Measurements from ENCODE around the gene CNIH4.
"Not testable (repeated sequence)": the region's sequence is repeated elsewhere in the genome, so short reads cannot be mapped to it uniquely, and the experiment has no call there.

The CNIH4 gene

DNA sequence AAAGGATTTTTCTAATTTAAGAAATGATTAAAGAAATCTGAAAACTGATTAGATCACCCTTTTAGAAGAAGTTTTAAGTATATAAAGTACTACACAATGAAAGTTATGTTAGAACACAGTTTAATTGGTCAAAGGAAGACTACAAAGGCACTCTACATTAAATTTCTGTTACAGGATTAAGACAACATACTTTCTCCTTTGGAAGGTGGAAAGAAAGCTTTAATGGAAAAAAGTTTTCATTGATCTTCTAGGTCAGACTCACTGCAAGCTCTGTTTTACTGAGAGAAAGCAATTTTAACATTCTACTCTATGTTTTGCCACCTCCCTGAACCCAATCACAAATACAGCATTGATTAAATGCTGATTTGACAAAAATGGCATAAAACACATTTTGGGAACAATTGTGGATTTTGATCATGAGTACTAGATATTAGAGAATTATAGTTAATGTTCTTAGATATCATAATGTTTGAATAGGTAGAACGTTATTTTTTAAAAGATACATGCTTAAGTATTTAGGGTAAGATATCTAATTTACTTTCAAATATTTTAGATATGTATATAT lies 45.9 kb downstream of the CNIH4 start:
- DNase-seq (ENCODE audit: low spot score): no peak

DNA sequence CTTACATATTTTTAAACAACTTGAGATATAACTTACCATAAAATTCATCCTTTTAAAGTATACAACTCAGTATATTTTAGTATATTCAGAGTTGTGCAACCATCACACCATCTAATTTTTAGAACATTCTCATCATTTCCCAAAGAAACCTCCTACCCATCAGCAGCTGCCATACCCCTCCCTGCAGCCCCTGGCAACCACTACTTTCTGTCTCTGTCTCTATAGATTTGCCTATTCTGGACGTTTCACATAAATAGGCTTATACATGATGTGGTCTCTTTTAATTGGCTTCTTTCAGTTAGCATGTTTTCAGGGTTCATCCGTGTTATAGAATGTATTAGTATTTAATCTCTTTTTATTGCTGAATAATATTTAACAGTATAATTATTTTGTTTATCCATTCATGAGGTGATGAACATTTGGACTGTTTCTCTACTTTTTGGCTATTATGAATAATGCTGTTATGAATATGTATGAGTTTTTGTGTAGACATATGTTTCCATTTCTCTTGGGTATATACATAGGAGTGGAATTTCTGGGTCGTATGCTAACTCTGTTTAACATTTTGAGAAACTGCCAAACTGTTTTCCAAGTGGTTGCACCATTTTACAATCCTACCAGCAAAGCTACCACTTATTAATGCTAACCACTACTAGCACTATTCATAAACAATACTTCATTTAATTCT lies 48.4 kb downstream of the CNIH4 start:
- DNase-seq (ENCODE audit: low spot score): no peak

DNA sequence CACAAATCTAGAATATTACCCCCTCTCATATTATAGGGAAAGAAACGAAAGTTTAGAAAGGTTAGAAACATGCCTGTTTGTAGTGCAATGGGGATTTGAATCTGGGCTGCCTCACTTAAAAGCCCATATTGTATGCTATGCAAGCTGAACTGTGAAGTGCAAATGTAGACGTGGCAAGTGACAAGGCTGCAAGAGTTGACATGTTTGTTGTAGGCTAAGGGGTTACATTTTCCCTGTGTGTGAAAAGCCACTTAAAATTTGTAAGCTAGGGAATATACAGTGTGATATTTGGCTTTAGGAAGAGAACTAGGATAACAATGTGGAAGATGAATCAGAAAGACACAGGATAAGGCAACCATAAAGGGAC lies 48.9 kb downstream of the CNIH4 start:
- DNase-seq (ENCODE audit: low spot score): no peak

DNA sequence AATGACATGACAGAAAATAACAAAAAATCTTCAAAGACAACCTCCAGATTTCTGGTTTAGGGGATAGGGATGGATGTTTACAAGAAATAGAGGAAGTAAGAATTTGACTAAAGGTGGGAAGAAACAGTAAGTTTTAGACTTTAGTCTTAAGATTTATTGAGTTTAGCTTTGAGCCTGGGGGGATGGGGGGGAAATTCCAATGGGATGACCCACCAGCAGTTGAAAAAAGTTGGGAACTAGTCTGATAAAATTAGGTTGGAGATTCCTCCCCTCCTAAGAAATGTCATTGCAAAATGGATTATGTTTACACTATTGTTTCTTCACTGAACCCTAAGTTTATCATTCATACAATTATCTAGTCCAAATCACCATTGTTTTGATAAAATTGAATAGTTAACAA lies 49.5 kb downstream of the CNIH4 start:
- DNase-seq (ENCODE audit: low spot score): no peak

DNA sequence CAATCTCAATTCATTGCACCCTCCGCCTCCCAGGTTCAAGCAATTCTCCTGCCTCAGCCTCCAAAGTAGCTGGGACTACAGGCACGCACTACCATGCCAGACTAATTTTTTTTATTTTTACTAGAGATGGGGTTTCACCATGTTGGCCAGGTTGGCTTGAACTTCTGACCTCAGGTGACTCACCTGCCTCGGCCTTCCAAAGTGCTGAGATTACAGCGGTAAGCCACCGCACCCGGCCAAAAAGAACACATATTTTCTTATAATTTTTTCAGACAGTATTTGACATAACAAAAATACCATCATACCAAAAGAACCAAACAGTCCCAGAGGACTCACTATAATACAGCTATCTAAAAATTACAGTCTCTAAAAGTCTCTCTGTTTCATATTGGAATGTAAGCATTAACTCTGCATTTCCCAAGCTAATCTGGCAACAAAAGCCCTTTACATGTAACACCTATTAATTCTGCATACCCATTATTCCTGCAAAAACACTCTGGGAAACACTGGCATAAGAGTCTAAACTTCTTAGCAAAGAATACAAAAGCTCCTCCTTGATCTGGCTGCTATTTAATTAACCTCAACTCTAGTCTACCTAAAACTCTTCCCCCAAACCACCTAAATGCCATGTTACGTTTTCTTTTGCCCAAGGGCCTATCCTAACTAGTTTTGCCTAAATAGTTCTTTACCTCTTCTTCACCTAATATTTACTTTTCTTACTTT lies 51.1 kb downstream of the CNIH4 start:
- DNase-seq (ENCODE audit: low spot score): no peak

GRCh38 chr1:224408294-224408590 lies 51.6 kb downstream of the CNIH4 start:
- DNase-seq (ENCODE audit: low spot score): no peak

- no peak for DNase-seq (ENCODE audit: low spot score)
Measured at GRCh38 chr1:224411766-224412165, 55.1 kb downstream of the CNIH4 start.

DNA sequence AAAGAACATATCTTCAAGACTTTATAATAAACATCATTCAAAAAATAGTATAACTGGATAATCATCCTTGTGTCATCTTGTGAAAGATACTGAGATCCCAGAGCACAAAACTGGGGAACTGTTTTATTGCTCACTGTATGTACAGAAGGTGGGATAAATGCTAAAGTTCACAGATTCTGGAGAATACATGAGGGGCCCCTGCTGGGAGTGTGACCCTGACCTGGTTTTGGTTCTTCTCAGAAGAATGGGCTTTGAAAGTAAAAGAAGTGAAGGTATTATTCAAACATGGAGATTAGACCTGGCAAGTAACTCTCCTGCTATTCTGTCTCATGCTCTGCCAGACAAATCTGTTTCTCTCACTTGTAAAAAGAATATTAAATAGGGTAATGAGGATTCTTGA lies 63.4 kb downstream of the CNIH4 start:
- DNase-seq (ENCODE audit: low spot score): no peak

DNA sequence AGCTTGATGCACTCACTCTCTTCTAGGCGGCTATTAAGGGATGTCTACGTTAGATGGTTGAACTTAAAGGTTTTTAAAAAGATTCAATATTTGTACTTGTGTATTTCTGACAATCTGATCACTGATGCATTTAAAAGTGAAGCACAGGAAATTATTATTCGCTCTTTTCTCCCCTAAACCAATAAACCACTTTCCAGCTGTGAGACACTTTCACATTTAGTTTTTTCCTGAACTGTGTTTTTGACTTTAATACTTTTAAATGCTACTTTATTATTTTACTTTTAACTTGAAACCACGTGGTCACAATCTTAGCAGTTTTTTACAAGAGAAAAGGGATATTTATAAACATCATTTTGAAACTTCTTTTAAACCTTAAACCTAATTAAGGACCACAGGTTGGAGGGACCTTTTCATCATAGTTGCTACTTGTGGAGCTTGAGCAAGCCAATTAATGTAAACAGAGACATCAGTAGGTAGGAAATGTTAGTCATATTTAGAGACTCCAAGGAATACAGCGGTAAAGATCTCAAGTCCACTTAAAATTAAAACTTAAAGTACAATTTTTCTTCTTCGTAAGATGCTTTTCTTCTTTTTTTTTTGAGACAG lies 68.7 kb downstream of the CNIH4 start:
- no peak for DNase-seq (ENCODE audit: low spot score)

GRCh38 chr1:224426869-224427268 lies 70.2 kb downstream of the CNIH4 start:
- DNase-seq (ENCODE audit: low spot score): not testable (repeated sequence)

GRCh38 chr1:224427346-224427745 lies 70.7 kb downstream of the CNIH4 start:
- DNase-seq (ENCODE audit: low spot score): no peak

- not testable (repeated sequence) for DNase-seq (ENCODE audit: low spot score)
Measured at GRCh38 chr1:224428713-224429112, 72.0 kb downstream of the CNIH4 start.

Measured in cerebellar cortex (tissue), 1 donor.